Astrocyte of the spinal cord (primary cell): ENCODE measurements around the gene APH1A.
"Not testable (repeated sequence)": the region's sequence is repeated elsewhere in the genome, so short reads cannot be mapped to it uniquely, and the experiment has no call there.

Experiments used
- DNase-seq: peaks from one replicate; pipeline ENCODE4 v3.0.0; 2011; ENCODE audit warnings: low read depth, low spot score
- H3K4me3 ChIP-seq: 2 replicates; pipeline ENCODE4 v1.5.1; 2011; ENCODE audit warnings: low read depth, mild to moderate bottlenecking, low read length, moderate library complexity
- CTCF ChIP-seq: IDR thresholded peaks from 2 replicates; pipeline ENCODE4 v1.5.1; 2012; ENCODE audit warnings: low read depth, mild to moderate bottlenecking, low read length, inconsistent platforms
- in situ Hi-C: cut with HindIII; loops from 2 replicates; pipeline ENCODE4 v1.10.0; 2017; ENCODE audit warnings: low sequenced_read_pairs

APH1A gene

GRCh38 chr1:150268705-150269403 is at the start of gene APH1A:
TSS of gene APH1A (minus strand) at chr1:150269016. CDS start at chr1:150268810, 206 bp downstream.
- peak; percentile 98 for DNase-seq
- in situ Hi-C loops = no loop called here
- H3K4me3 ChIP-seq = peak within 1 kb of the TSS; percentile 97
- no peak for TF ChIP-seq CTCF

GRCh38 chr1:150314691-150315090 is 45.9 kb upstream of the APH1A start:
- in situ Hi-C loops, H3K4me3 ChIP-seq, DNase-seq: not testable (repeated sequence)

- in situ Hi-C loops = no loop called here
- H3K4me3 ChIP-seq = no peak overlapping the region
- no peak for TF ChIP-seq CTCF
- no peak for DNase-seq
These were observed 42.9 kb upstream of the APH1A start for GRCh38 chr1:150311762-150312161.

- no peak overlapping the region for H3K4me3 ChIP-seq
- TF ChIP-seq CTCF = no peak
- in situ Hi-C loops = no loop called here
- no peak for DNase-seq
These were observed 41.1 kb upstream of the APH1A start for GRCh38 chr1:150309758-150310508.

GRCh38 chr1:150308585-150308984 is 39.8 kb upstream of the APH1A start:
- in situ Hi-C loops, H3K4me3 ChIP-seq: not testable (repeated sequence)

GRCh38 chr1:150302902-150303301 is 34.1 kb upstream of the APH1A start:
- DNase-seq = no peak
- in situ Hi-C loops = no loop called here
- H3K4me3 ChIP-seq = no peak overlapping the region
- no peak for TF ChIP-seq CTCF

More at GRCh38 chr1:150308585-150308984, 39.8 kb upstream of the APH1A start:
- DNase-seq = not testable (repeated sequence)

GRCh38 chr1:150302338-150302737 is 33.5 kb upstream of the APH1A start:
- in situ Hi-C loops = no loop called here
- TF ChIP-seq CTCF = no peak
- H3K4me3 ChIP-seq = no peak overlapping the region
- DNase-seq = no peak
